Upper lobe of left lung (tissue), 6 donors: ENCODE results near the gene SYTL5. TPM values are rescaled to one million over a fixed set of nuclear protein-coding genes. Genes with fewer than 3 reads are reported as not detected.

Experiments used
- ATAC-seq, 2 donors: fragments of 200-7000 bp; cut with Tn5 transposase; one replicate each; pipeline ENCODE4 v1.9.1; 2022; ENCODE audit warnings: mild to moderate bottlenecking in 2 of 2, moderate library complexity in 2 of 2; ENCODE audit not compliant: low FRiP score in 2 of 2
- DNase-seq, 2 donors: peaks; one replicate each; pipeline ENCODE4 v3.0.0-alpha.2; 2019 to 2020
- H3K27ac ChIP-seq, 4 donors: fragments of 200-600 bp; sonication (generic); one replicate each; pipeline ENCODE4 v1.5.1; 2016 to 2019
- H3K27me3 ChIP-seq, 4 donors: fragments of 200-600 bp; sonication (generic); one replicate each; pipeline ENCODE4 v1.5.1; 2017 to 2019
- H3K36me3 ChIP-seq, 4 donors: fragments of 200-600 bp; sonication (generic); one replicate each; pipeline ENCODE4 v1.5.1; 2016 to 2019
- H3K4me1 ChIP-seq, 4 donors: fragments of 200-600 bp; sonication (generic); one replicate each; pipeline ENCODE4 v1.5.1; 2018 to 2019
- H3K4me3 ChIP-seq, 4 donors: fragments of 200-600 bp; sonication (generic); one replicate each; pipeline ENCODE4 v1.5.1; 2017 to 2019; ENCODE audit warnings: mild to moderate bottlenecking in 2 of 4, moderate library complexity in 1 of 4
- H3K9me3 ChIP-seq, 4 donors: fragments of 200-600 bp; sonication (generic); one replicate each; pipeline ENCODE4 v1.5.1; 2018 to 2019
- EP300 ChIP-seq, 4 donors: sonication (generic); formaldehyde crosslinking; IDR thresholded peaks; one replicate each; pipeline ENCODE4 v1.5.1; 2017; ENCODE audit warnings: antibody characterized with exemption in 4 of 4, control low read depth in 2 of 4
- POLR2A ChIP-seq, 4 donors: fragments of 450-650 bp; IDR thresholded peaks; one replicate each; pipeline ENCODE4 v1.5.1; 2016 to 2017; ENCODE audit warnings: antibody characterized with exemption in 4 of 4, mild to moderate bottlenecking in 2 of 4
- POLR2AphosphoS5 ChIP-seq, 2 donors: sonication (generic); formaldehyde crosslinking; IDR thresholded peaks; one replicate each; pipeline ENCODE4 v1.5.1; 2017; ENCODE audit warnings: antibody characterized with exemption in 2 of 2
- WGBS, 2 donors: methylation state at CpG; one replicate each; pipeline ENCODE4 v1.1.5; 2017 to 2018; 5-methylcytosine and 5-hydroxymethylcytosine counted together
- total RNA-seq, 6 donors: library from RNA; depleted of rRNA in 4 of 6; stranded (reverse); fragments of >200 nt in 4 of 6; gene quantifications; one replicate each; pipeline versions ENCODE4 v1.1.0 to v1.2.1, GENCODE V29; 2016 to 2021
- TF ChIP-seq, protein P1 (sequence below), 6 experiments: fragments of 450-650 bp in 4 of 6; fragments of 200-600 bp in 2 of 6; sonication (generic) in 2 of 6; IDR thresholded peaks; one replicate each; pipeline ENCODE4 v1.5.1; 2016 to 2019; ENCODE audit warnings: antibody characterized with exemption in 6 of 6
- donor health status: DM: no; HTN: no; CAD: no; lungs with moderate emphysema.
- donor health status: DM: no; HTN: yes; CAD: no; lungs with severe emphysema.

The SYTL5 gene
- total RNA-seq, 6 donors from 2014 or later = 0.30 to 3.6 (median 0.71) TPM

DNA sequence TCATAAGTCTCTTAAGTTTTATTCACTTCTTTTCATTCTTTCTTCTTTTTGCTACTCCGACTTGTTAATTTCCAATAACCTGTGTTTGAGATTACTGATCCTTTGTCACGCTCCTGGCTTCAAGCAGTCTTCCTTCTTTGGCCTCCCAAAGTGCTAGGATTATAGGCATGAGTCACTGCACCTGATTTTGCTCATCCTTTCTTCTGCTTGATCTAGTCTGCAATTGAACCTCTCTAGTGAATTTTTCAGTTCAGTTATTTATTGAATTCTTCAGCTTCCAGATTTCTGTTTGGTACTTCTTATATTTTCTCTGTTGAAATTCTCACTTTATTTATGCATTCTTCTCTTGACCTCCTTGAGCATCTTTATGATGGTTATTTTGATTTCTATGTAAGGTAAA lies 38.6 kb upstream of the SYTL5 start:
- no peak overlapping the region for H3K4me3 ChIP-seq
- no peaks in the 10 kb centered on the region for H3K9me3 ChIP-seq
- TF ChIP-seq EP300 (IDR thresholded peaks at IDR 0.05) (no peak), POLR2A (IDR thresholded peaks at IDR 0.05) (no peak), POLR2AphosphoS5 (IDR thresholded peaks at IDR 0.05) (no peak)
- TF ChIP-seq, protein P1, sequence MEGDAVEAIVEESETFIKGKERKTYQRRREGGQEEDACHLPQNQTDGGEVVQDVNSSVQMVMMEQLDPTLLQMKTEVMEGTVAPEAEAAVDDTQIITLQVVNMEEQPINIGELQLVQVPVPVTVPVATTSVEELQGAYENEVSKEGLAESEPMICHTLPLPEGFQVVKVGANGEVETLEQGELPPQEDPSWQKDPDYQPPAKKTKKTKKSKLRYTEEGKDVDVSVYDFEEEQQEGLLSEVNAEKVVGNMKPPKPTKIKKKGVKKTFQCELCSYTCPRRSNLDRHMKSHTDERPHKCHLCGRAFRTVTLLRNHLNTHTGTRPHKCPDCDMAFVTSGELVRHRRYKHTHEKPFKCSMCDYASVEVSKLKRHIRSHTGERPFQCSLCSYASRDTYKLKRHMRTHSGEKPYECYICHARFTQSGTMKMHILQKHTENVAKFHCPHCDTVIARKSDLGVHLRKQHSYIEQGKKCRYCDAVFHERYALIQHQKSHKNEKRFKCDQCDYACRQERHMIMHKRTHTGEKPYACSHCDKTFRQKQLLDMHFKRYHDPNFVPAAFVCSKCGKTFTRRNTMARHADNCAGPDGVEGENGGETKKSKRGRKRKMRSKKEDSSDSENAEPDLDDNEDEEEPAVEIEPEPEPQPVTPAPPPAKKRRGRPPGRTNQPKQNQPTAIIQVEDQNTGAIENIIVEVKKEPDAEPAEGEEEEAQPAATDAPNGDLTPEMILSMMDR (IDR thresholded peaks at IDR 0.05) = no peak
- no peaks in the 10 kb centered on the region for H3K27me3 ChIP-seq
- H3K4me1 ChIP-seq = no peaks in the 10 kb centered on the region
- H3K36me3 ChIP-seq = no peaks in the 10 kb centered on the region
- no peak overlapping the region for H3K27ac ChIP-seq
- WGBS, 2 donors = 72 to 94% methylated on average over 2 of the region's 2 CpGs
- DNase-seq (no peak), ATAC-seq (no peak)

DNA sequence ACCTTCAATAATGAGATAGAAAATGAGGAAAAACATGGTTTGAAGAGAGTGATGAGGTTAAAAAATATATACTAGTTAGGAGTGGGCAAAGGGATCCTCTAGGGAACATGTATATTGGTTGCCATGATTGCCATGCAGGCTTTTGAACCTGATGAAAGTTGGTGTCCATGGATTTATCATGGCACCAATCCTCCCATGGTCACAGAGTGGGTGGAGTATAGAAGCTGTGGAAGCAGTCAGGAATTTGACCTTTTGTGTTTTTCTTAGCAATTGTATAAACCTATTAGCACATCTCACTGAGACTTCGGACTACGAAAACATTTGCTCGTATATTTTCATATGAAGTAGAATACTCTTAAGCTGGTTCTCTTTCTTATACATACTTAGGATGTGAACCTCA lies 30.9 kb upstream of the SYTL5 start:
- 95 to 96% methylated on average over 3 of the region's 3 CpGs for WGBS, 2 donors
- ATAC-seq = no peak
- no peaks in the 10 kb centered on the region for H3K9me3 ChIP-seq
- H3K27me3 ChIP-seq = no peaks in the 10 kb centered on the region
- TF ChIP-seq POLR2AphosphoS5 (IDR thresholded peaks at IDR 0.05) = no peak
- no peak for TF ChIP-seq POLR2A (IDR thresholded peaks at IDR 0.05)
- no peak for TF ChIP-seq EP300 (IDR thresholded peaks at IDR 0.05)
- TF ChIP-seq, protein P1 (IDR thresholded peaks at IDR 0.05) = no peak
- no peak overlapping the region for H3K27ac ChIP-seq
- DNase-seq = no peak
- H3K36me3 ChIP-seq = no peaks in the 10 kb centered on the region
- no peaks in the 10 kb centered on the region for H3K4me1 ChIP-seq
- no peak overlapping the region for H3K4me3 ChIP-seq

DNA sequence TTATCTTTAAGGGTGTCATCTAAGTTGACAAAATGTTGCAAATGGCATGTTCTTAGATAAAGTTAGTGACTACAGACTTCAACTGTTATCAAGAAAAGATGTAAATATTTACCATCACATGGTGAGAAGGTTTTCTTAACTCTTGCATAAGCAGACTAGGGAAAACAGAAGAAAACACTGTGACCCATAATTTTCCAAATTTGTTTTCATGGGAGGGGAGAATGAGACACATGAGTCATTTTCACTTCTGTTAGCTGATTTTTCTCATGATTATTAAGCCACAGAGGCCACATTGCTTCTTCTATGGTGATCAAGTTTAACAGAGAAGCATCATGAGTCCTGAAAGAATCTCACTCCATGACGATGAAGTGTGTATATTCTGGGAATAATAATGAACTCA lies 30.2 kb upstream of the SYTL5 start:
- H3K9me3 ChIP-seq = no peaks in the 10 kb centered on the region
- H3K4me1 ChIP-seq = no peaks in the 10 kb centered on the region
- ATAC-seq (no peak), DNase-seq (no peak)
- TF ChIP-seq EP300 (IDR thresholded peaks at IDR 0.05) = no peak
- no peak for TF ChIP-seq POLR2A (IDR thresholded peaks at IDR 0.05)
- TF ChIP-seq, protein P1 (IDR thresholded peaks at IDR 0.05) = no peak
- no peak for TF ChIP-seq POLR2AphosphoS5 (IDR thresholded peaks at IDR 0.05)
- no peak overlapping the region for H3K27ac ChIP-seq
- no peak overlapping the region for H3K4me3 ChIP-seq
- no peaks in the 10 kb centered on the region for H3K27me3 ChIP-seq
- 79 to 86% methylated on average over 1 of the region's 1 CpG for WGBS, 2 donors
- H3K36me3 ChIP-seq = no peaks in the 10 kb centered on the region

DNA sequence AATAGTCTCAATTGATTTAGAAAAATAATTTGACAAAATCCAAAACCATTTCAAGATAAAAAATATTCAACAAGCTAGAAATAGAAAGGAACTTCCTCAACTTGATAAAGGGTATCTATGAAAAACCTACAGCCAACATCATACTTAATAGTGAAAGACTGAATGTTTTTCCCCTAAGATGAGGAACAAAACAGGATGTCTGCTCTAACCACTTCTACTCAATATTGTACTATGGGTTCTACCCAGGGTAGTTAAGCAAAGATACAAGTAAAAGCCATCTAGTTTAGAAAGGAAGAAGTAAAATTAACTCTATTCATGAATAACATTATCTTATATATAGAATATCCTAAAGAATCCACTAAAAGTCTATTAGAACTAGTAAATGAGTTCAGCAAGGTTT lies 21.5 kb upstream of the SYTL5 start:
- H3K4me3 ChIP-seq = no peak overlapping the region
- no peaks in the 10 kb centered on the region for H3K36me3 ChIP-seq
- no peak for TF ChIP-seq POLR2AphosphoS5 (IDR thresholded peaks at IDR 0.05)
- TF ChIP-seq, protein P1 (IDR thresholded peaks at IDR 0.05) = no peak
- TF ChIP-seq EP300 (IDR thresholded peaks at IDR 0.05) = no peak
- TF ChIP-seq POLR2A (IDR thresholded peaks at IDR 0.05) = no peak
- no peaks in the 10 kb centered on the region for H3K9me3 ChIP-seq
- no peak for DNase-seq
- H3K4me1 ChIP-seq = no peaks in the 10 kb centered on the region
- H3K27ac ChIP-seq = no peak overlapping the region
- H3K27me3 ChIP-seq = no peaks in the 10 kb centered on the region
- no peak for ATAC-seq

DNA sequence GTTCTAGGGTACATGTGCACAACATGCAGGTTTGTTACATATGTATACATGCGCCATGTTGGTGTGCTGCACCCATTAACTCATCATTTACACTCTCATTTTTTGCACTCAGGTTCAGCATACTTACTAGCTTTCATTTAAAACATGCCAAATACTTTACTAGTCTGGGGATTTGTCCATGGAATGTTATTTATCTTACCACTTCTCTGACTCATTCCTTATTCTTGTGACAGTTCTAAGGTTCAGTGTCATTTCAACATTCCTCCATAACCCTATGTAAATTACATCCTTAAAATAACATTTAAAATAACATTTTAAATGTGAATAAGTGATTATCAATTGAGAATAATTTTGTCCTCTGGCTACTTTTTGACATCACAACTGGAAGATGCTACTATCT lies 19.5 kb upstream of the SYTL5 start:
- Histone ChIP-seq H3K27me3 (no peaks in the 10 kb centered on the region), H3K36me3 (no peaks in the 10 kb centered on the region), H3K27ac (no peak overlapping the region), H3K4me3 (no peak overlapping the region), H3K4me1 (no peaks in the 10 kb centered on the region), H3K9me3 (no peaks in the 10 kb centered on the region)
- no peak for DNase-seq
- no peak for ATAC-seq
- 64 to 100% methylated on average over 1 of the region's 1 CpG for WGBS, 2 donors
- TF ChIP-seq POLR2AphosphoS5 (IDR thresholded peaks at IDR 0.05) (no peak), POLR2A (IDR thresholded peaks at IDR 0.05) (no peak), EP300 (IDR thresholded peaks at IDR 0.05) (no peak)
- TF ChIP-seq, protein P1 (IDR thresholded peaks at IDR 0.05) = no peak
